GM12878 (cell line): ENCODE data around the gene IRGQ. TPM values are rescaled to one million over a fixed set of nuclear protein-coding genes. Genes with fewer than 3 reads are reported as not detected.

Source experiments
- ATAC-seq: fragments of 200-7000 bp; cut with Tn5 transposase; 3 replicates; pipeline ENCODE4 v1.9.1; 2020; ENCODE audit warnings: mild to moderate bottlenecking, moderate library complexity
- BruUV-seq: library from RNA; stranded (reverse); fragments of 400-500 nt; replicated peaks from 2 replicates; lab custom pipeline; 2021; lab: Mats Ljungman, UMichigan
- CTCF ChIA-PET: fragments of 300-600 bp; sonication (Branson Sonifier 250); formaldehyde crosslinking; extraction: SDS; loops from one replicate; lab custom pipeline; 2021; ENCODE audit warnings: inconsistent platforms; lab: Yijun Ruan, JAX
- POLR2A ChIA-PET: fragments of 350-600 bp; formaldehyde crosslinking; extraction: SDS; loops from one replicate; lab custom pipeline; 2021; ENCODE audit warnings: inconsistent platforms; lab: Charles Lee
- RAD21 ChIA-PET: fragments of 300-600 bp; sonication (Branson Sonifier 250); formaldehyde crosslinking; loops from one replicate; lab custom pipeline; 2023; ENCODE audit warnings: antibody characterized with exemption; ENCODE audit not compliant: unreplicated experiment; lab: Charles Lee
- SMC1A ChIA-PET: fragments of 300-600 bp; sonication (Branson Sonifier 250); formaldehyde crosslinking; loops from one replicate; lab custom pipeline; 2023; ENCODE audit not compliant: unreplicated experiment, uncharacterized antibody; lab: Charles Lee
- DNase-seq: peaks from one replicate; pipeline ENCODE4 v3.0.0-alpha.2; 2011; ENCODE audit warnings: low read depth, low spot score
- FAIRE-seq: peaks from 3 replicates; lab custom pipeline; 2011; peaks lifted over from hg19 to GRCh38; lab: Jason Lieb, UNC
- H2AFZ ChIP-seq: 2 replicates; pipeline ENCODE4 v1.6.0; 2011; ENCODE audit warnings: low read depth, low read length, control low read depth; ENCODE audit not compliant: control insufficient read depth
- H3K27ac ChIP-seq: 2 replicates; pipeline ENCODE4 v1.5.1; 2011; ENCODE audit warnings: control low read depth; ENCODE audit not compliant: control insufficient read depth, insufficient read depth
- H3K27me3 ChIP-seq, 2 experiments: replicated peaks in 1 of 2; 2 replicates each; pipeline versions ENCODE4 v1.6.0 to v1.6.1; 2011; ENCODE audit warnings: low read length in 1 of 2; ENCODE audit not compliant: control insufficient read depth in 2 of 2, insufficient read depth in 2 of 2
- H3K36me3 ChIP-seq, 2 experiments: 2 replicates each; pipeline ENCODE4 v1.5.1; 2011; ENCODE audit warnings: low read length in 1 of 2; ENCODE audit not compliant: control insufficient read depth in 2 of 2, insufficient read depth in 2 of 2
- H3K4me1 ChIP-seq: 2 replicates; pipeline ENCODE4 v1.6.1; 2011; ENCODE audit warnings: mild to moderate bottlenecking, low read length, moderate library complexity, mixed read lengths; ENCODE audit not compliant: control insufficient read depth, insufficient read depth
- H3K4me2 ChIP-seq: 2 replicates; pipeline ENCODE4 v1.6.0; 2011; ENCODE audit warnings: control low read depth; ENCODE audit not compliant: control insufficient read depth, insufficient read depth
- H3K4me3 ChIP-seq: fragments of 200-600 bp; sonication (generic); 2 replicates; pipeline ENCODE4 v1.5.1; 2016
- H3K79me2 ChIP-seq: 2 replicates; pipeline ENCODE4 v1.6.0; 2011; ENCODE audit warnings: low read length; ENCODE audit not compliant: control insufficient read depth, insufficient read depth
- H3K9ac ChIP-seq: 2 replicates; pipeline ENCODE4 v1.8.0; 2011; ENCODE audit warnings: low read length, control low read depth, mixed read lengths; ENCODE audit not compliant: control insufficient read depth, insufficient read depth
- H3K9me3 ChIP-seq: replicated peaks from 3 replicates; pipeline ENCODE4 v1.5.1; 2011; ENCODE audit warnings: mild to moderate bottlenecking, low read length; ENCODE audit not compliant: control insufficient read depth, insufficient read depth
- H4K20me1 ChIP-seq: 2 replicates; pipeline ENCODE4 v1.6.0; 2011; ENCODE audit not compliant: control insufficient read depth, insufficient read depth
- ATF3 ChIP-seq: IDR thresholded peaks from 2 replicates; pipeline ENCODE4 v1.6.1; 2011; ENCODE audit warnings: low read depth, mild to moderate bottlenecking, low read length, moderate library complexity, borderline replicate concordance; ENCODE audit errors: extremely low read depth
- BRCA1 ChIP-seq: IDR thresholded peaks from 2 replicates; pipeline ENCODE4 v1.6.1; 2011; ENCODE audit warnings: low read depth, low read length, improper control_type of control experiment
- CEBPZ ChIP-seq: fragments of 150-350 bp; IDR thresholded peaks from 2 replicates; pipeline ENCODE4 v1.6.1; 2016; ENCODE audit warnings: low read depth, low read length
- CREM ChIP-seq: IDR thresholded peaks from 2 replicates; pipeline ENCODE4 v1.6.1; 2014; ENCODE audit warnings: antibody characterized with exemption, low read depth
- DPF2 ChIP-seq: fragments of 450-650 bp; IDR thresholded peaks from 2 replicates; pipeline ENCODE4 v1.6.1; 2017; ENCODE audit warnings: mild to moderate bottlenecking
- EGR1 ChIP-seq, 2 experiments: IDR thresholded peaks; 1 replicate in 1 of 2; 2 replicates in 1 of 2; pipeline ENCODE4 v1.6.1; 2011 to 2012; ENCODE audit warnings: low read depth in 2 of 2, low read length in 2 of 2, borderline replicate concordance in 1 of 2, mild to moderate bottlenecking in 1 of 2, moderate library complexity in 1 of 2
- LARP7 ChIP-seq: fragments of 450-650 bp; IDR thresholded peaks from 2 replicates; pipeline ENCODE4 v1.6.1; 2017; ENCODE audit warnings: mild to moderate bottlenecking
- NBN ChIP-seq: fragments of 450-650 bp; IDR thresholded peaks from 2 replicates; pipeline ENCODE4 v1.6.1; 2016
- NFYA ChIP-seq: IDR thresholded peaks from 2 replicates; pipeline ENCODE4 v1.6.1; 2011; ENCODE audit warnings: low read depth, mild to moderate bottlenecking, low read length, improper control_type of control experiment, borderline replicate concordance
- POLR2AphosphoS5 ChIP-seq: IDR thresholded peaks from 2 replicates; pipeline ENCODE4 v1.6.1; 2011; ENCODE audit warnings: mild to moderate bottlenecking, low read length, inconsistent platforms
- POU2F2 ChIP-seq: IDR thresholded peaks from 3 replicates; pipeline ENCODE4 v1.6.1; 2011; ENCODE audit warnings: low read depth, mild to moderate bottlenecking, low read length, borderline replicate concordance
- SIN3A ChIP-seq: IDR thresholded peaks from 2 replicates; pipeline ENCODE4 v1.6.1; 2012; ENCODE audit warnings: low read depth, low read length, improper control_type of control experiment
- SMC3 ChIP-seq: IDR thresholded peaks from 2 replicates; pipeline ENCODE4 v1.6.1; 2011; ENCODE audit warnings: low read length, improper control_type of control experiment, borderline replicate concordance
- ZBED1 ChIP-seq: IDR thresholded peaks from 2 replicates; pipeline ENCODE4 v1.6.1; 2016; ENCODE audit warnings: borderline replicate concordance
- WGBS: methylation state at CpG from one replicate; pipeline ENCODE4 v1.1.6; 2016; ENCODE audit warnings: low lambda C conversion rate; ENCODE audit not compliant: insufficient replicate concordance, insufficient coverage; ENCODE audit errors: missing lambda C conversion rate; 5-methylcytosine and 5-hydroxymethylcytosine counted together
- in situ Hi-C: fragments of 300-500 bp; cut with MboI; formaldehyde crosslinking; loops from 9 replicates; pipeline ENCODE4 v1.14.3; 2018; ENCODE audit warnings: mixed read lengths
- intact Hi-C: fragments of 100-400 bp; cut with micrococcal nuclease; formaldehyde crosslinking; loops from one replicate; pipeline ENCODE4 v1.14.2; 2022; ENCODE audit not compliant: unreplicated experiment
- polyA plus RNA-seq, 11 experiments: library from polyadenylated mRNA; depleted of rRNA in 4 of 11; unstranded in 6 of 11; stranded (reverse) in 5 of 11; fragments of >200 nt; fragmentation: Nextera tagmentation in 4 of 11; fragmentation: Illumina TruSeq in 1 of 11; extraction: Ambion mirVana in 4 of 11; extraction: Trizol in 1 of 11; gene quantifications; 1 replicate in 1 of 11; 2 replicates in 10 of 11; pipeline versions ENCODE4 v1.2.1 to v1.2.3, GENCODE V29; 2011 to 2016; ENCODE audit warnings: inconsistent platforms in 2 of 11, missing spikeins in 2 of 11, low read depth in 1 of 11
- total RNA-seq, 4 experiments: library from RNA; depleted of rRNA in 3 of 4; stranded (reverse); fragments of >200 nt in 3 of 4; fragmentation: Illumina TruSeq in 1 of 4; extraction: Trizol in 1 of 4; gene quantifications; 2 replicates each; pipeline versions ENCODE4 v1.2.1 to v1.2.3, GENCODE V29; 2013 to 2021
- TF ChIP-seq, protein P1 (sequence below): fragments of 450-650 bp; formaldehyde crosslinking; IDR thresholded peaks from 2 replicates; pipeline ENCODE4 v1.5.0; 2022; ENCODE audit warnings: mild to moderate bottlenecking, missing genetic modification characterization

IRGQ gene
- total and polyA plus RNA-seq, 10 of the 15 experiments (the other 5 are each of a cell fraction or from before 2014, with no cell fraction given): 3.3 to 20.8 (median 9.0) TPM

- WGBS: under 1% methylated on average over 64 of the region's 64 CpGs
- TF ChIP-seq POLR2AphosphoS5 (peak; percentile 39; the same call in 1 of the 2 replicates), CEBPZ (no peak), NFYA (no peak), EGR1 (IDR thresholded peaks at IDR 0.05; ENCODE audit: borderline replicate concordance in 1 of 2, low read depth in 2 of 2, low read length in 2 of 2) (no peak), ATF3 (no peak), SMC3 (peak; percentile 65; the same call in 1 of the 2 replicates), DPF2 (peak; percentile 65; the same call in 1 of the 2 replicates), BRCA1 (no peak), CREM (peak; percentile 71; the same call in 1 of the 2 replicates), NBN (peak; percentile 55; the same call in 1 of the 2 replicates), POU2F2 (0 out of 3 replicates have a peak, but pooled peaks have one; percentile 18), SIN3A (0 out of 2 replicates have a peak, but pooled peaks have one; percentile 7), ZBED1 (no peak), LARP7 (peak; percentile 84)
- TF ChIP-seq, protein P1, sequence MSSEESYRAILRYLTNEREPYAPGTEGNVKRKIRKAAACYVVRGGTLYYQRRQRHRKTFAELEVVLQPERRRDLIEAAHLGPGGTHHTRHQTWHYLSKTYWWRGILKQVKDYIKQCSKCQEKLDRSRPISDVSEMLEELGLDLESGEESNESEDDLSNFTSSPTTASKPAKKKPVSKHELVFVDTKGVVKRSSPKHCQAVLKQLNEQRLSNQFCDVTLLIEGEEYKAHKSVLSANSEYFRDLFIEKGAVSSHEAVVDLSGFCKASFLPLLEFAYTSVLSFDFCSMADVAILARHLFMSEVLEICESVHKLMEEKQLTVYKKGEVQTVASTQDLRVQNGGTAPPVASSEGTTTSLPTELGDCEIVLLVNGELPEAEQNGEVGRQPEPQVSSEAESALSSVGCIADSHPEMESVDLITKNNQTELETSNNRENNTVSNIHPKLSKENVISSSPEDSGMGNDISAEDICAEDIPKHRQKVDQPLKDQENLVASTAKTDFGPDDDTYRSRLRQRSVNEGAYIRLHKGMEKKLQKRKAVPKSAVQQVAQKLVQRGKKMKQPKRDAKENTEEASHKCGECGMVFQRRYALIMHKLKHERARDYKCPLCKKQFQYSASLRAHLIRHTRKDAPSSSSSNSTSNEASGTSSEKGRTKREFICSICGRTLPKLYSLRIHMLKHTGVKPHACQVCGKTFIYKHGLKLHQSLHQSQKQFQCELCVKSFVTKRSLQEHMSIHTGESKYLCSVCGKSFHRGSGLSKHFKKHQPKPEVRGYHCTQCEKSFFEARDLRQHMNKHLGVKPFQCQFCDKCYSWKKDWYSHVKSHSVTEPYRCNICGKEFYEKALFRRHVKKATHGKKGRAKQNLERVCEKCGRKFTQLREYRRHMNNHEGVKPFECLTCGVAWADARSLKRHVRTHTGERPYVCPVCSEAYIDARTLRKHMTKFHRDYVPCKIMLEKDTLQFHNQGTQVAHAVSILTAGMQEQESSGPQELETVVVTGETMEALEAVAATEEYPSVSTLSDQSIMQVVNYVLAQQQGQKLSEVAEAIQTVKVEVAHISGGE (CRISPR knock-in tag): no peak
Observed at GRCh38 chr19:43594710-43595604, 977 bp downstream of the IRGQ start.

More at GRCh38 chr19:43594710-43595604, 977 bp downstream of the IRGQ start:
- FAIRE-seq: peak; percentile 35
- H3K4me1 ChIP-seq: peaks cover 7% of the 10 kb centered on the region; the same call in 1 of the 2 replicates
- in situ Hi-C loops (no loop called here), intact Hi-C loops (loop anchor here (1.0 to 2.0 kb wide), 3 partner anchors 40 to 186 kb away; partner anchors contain the start of gene KCNN4)
- H3K36me3 ChIP-seq: peaks cover 9 to 12% of the 10 kb centered on the region in 2 experiments; a peak in 3 of 4 replicates
- no peak for DNase-seq
- H3K9ac ChIP-seq: peak overlapping the region; percentile 91
- H4K20me1 ChIP-seq: no peaks in the 10 kb centered on the region
- ATAC-seq: peak; percentile 72
- H3K4me3 ChIP-seq: peak overlapping the region; percentile 93
- BruUV-seq: no TSS peak
- H3K27ac ChIP-seq: peak overlapping the region; percentile 85
- no peaks in the 10 kb centered on the region for H3K27me3 ChIP-seq
- SMC1A ChIA-PET: interaction anchor here (0.8 to 5.4 kb wide), 22 partner anchors 12 to 215 kb away, joined by 3 to 59 read pairs (median 5); partner anchors contain the start of genes PHLDB3, PINLYP and XRCC1
- RAD21 ChIA-PET: interaction anchor here (0.7 to 4.8 kb wide), 23 partner anchors 11 to 215 kb away, joined by 3 to 92 read pairs (median 8); partner anchors contain the start of genes ETHE1, PINLYP, XRCC1 and ZNF575
- H3K79me2 ChIP-seq: peaks cover 37% of the 10 kb centered on the region
- H2AFZ ChIP-seq: peak overlapping the region; percentile 20
- CTCF ChIA-PET: interaction anchor here (0.5 to 6.6 kb wide), 39 partner anchors 9 to 613 kb away, joined by 3 to 169 read pairs (median 5); partner anchors contain the start of genes ETHE1, PINLYP, SMG9 and XRCC1
- no peaks in the 10 kb centered on the region for H3K9me3 ChIP-seq
- POLR2A ChIA-PET: interaction anchor here (0.9 to 3.7 kb wide), 7 partner anchors 18 to 184 kb away, joined by 3 to 22 read pairs (median 4); partner anchors contain the start of genes PINLYP, XRCC1 and ZNF575
- peak overlapping the region; percentile 91 for H3K4me2 ChIP-seq
